Measurements from ENCODE around the gene FBXO27. TPM values are rescaled to one million over a fixed set of nuclear protein-coding genes. Genes with fewer than 3 reads are reported as not detected.
"Not testable (repeated sequence)": the region's sequence is repeated elsewhere in the genome, so short reads cannot be mapped to it uniquely, and the experiment has no call there.

The FBXO27 gene
- total RNA-seq, 1 experiment from 2014 or later, result 48.5 TPM

GRCh38 chr19:39003188-39003587 lies 29.2 kb downstream of the FBXO27 start:
- no peak for DNase-seq
- no peaks in the 10 kb centered on the region for H3K9me2 ChIP-seq (ENCODE audit: insufficient read depth)
- no peak overlapping the region for H2AFZ ChIP-seq
- no peaks in the 10 kb centered on the region for H3K4me1 ChIP-seq (replicated peaks; ENCODE audit: insufficient read depth)
- H3K9me3 ChIP-seq (ENCODE audit: insufficient read depth, low read depth), result no peaks in the 10 kb centered on the region
- intact Hi-C loops (cut with micrococcal nuclease; ENCODE audit: unreplicated experiment), result no loop called here
- no peak overlapping the region for H3K27ac ChIP-seq
- TF ChIP-seq EZH2 (IDR thresholded peaks at IDR 0.05; ENCODE audit: low read depth) (no peak), CTCF (conservative IDR thresholded peaks at IDR 0.05) (no peak)
- no peaks in the 10 kb centered on the region for H4K20me1 ChIP-seq (ENCODE audit: insufficient read depth)
- H3K4me3 ChIP-seq, result no peak overlapping the region
- no peaks in the 10 kb centered on the region for H3K36me3 ChIP-seq (ENCODE audit: low read depth)
- CTCF ChIA-PET, result no interaction called here
- no peaks in the 10 kb centered on the region for H3K79me2 ChIP-seq (ENCODE audit: low read depth)
- no peaks in the 10 kb centered on the region for H3K27me3 ChIP-seq (ENCODE audit: insufficient read depth, low read depth)
- H3K4me2 ChIP-seq, result no peak overlapping the region
- H3F3A ChIP-seq (ENCODE audit: insufficient read depth, low read depth), result no peaks in the 10 kb centered on the region
- BruUV-seq (replicated peaks), result no TSS peak
- POLR2A ChIA-PET (ENCODE audit: unreplicated experiment), result no interaction called here

- intact Hi-C loops (cut with micrococcal nuclease; ENCODE audit: unreplicated experiment), result no loop called here
- no peaks in the 10 kb centered on the region for H3K36me3 ChIP-seq (ENCODE audit: low read depth)
- H3F3A ChIP-seq (ENCODE audit: insufficient read depth, low read depth), result no peaks in the 10 kb centered on the region
- H3K27me3 ChIP-seq (ENCODE audit: insufficient read depth, low read depth), result no peaks in the 10 kb centered on the region
- H4K20me1 ChIP-seq (ENCODE audit: insufficient read depth), result no peaks in the 10 kb centered on the region
- no peaks in the 10 kb centered on the region for H3K9me3 ChIP-seq (ENCODE audit: insufficient read depth, low read depth)
- no peaks in the 10 kb centered on the region for H3K4me1 ChIP-seq (replicated peaks; ENCODE audit: insufficient read depth)
- H3K4me3 ChIP-seq, result no peak overlapping the region
- CTCF ChIA-PET, result no interaction called here
- TF ChIP-seq EZH2 (IDR thresholded peaks at IDR 0.05; ENCODE audit: low read depth) (no peak), CTCF (conservative IDR thresholded peaks at IDR 0.05) (no peak)
- H3K27ac ChIP-seq, result no peak overlapping the region
- H3K79me2 ChIP-seq (ENCODE audit: low read depth), result no peaks in the 10 kb centered on the region
- no TSS peak for BruUV-seq (replicated peaks)
- H3K4me2 ChIP-seq, result no peak overlapping the region
- no peak overlapping the region for H2AFZ ChIP-seq
- no peaks in the 10 kb centered on the region for H3K9me2 ChIP-seq (ENCODE audit: insufficient read depth)
- DNase-seq, result no peak
- POLR2A ChIA-PET (ENCODE audit: unreplicated experiment), result no interaction called here
Observed at GRCh38 chr19:39001041-39001440, 31.3 kb downstream of the FBXO27 start.

- H2AFZ ChIP-seq; H3F3A ChIP-seq (ENCODE audit: insufficient read depth, low read depth); H3K36me3 ChIP-seq (ENCODE audit: low read depth); H3K4me2 ChIP-seq; intact Hi-C loops (cut with micrococcal nuclease; ENCODE audit: unreplicated experiment); DNase-seq; CTCF ChIA-PET; H3K4me1 ChIP-seq (replicated peaks; ENCODE audit: insufficient read depth); H3K4me3 ChIP-seq; H4K20me1 ChIP-seq (ENCODE audit: insufficient read depth); BruUV-seq (replicated peaks); H3K27ac ChIP-seq; H3K79me2 ChIP-seq (ENCODE audit: low read depth); H3K27me3 ChIP-seq (ENCODE audit: insufficient read depth, low read depth); H3K9me3 ChIP-seq (ENCODE audit: insufficient read depth, low read depth); H3K9me2 ChIP-seq (ENCODE audit: insufficient read depth): not testable (repeated sequence)
- POLR2A ChIA-PET (ENCODE audit: unreplicated experiment), result interaction anchor here (0.7 kb wide), 1 partner anchor 277 kb away, joined by 5 read pairs; no protein-coding TSS in a partner anchor
Observed at GRCh38 chr19:38997576-38997975, 34.8 kb downstream of the FBXO27 start.

GRCh38 chr19:38993271-38993670 lies 39.1 kb downstream of the FBXO27 start:
- no peak overlapping the region for H2AFZ ChIP-seq
- ChIA-PET POLR2A (ENCODE audit: unreplicated experiment) (interaction anchor here (0.5 to 0.7 kb wide), 2 partner anchors 38 to 79 kb away, joined by 6 to 8 read pairs; no protein-coding TSS in a partner anchor), CTCF (no interaction called here)
- BruUV-seq (replicated peaks), result no TSS peak
- no peaks in the 10 kb centered on the region for H3K27me3 ChIP-seq (ENCODE audit: insufficient read depth, low read depth)
- no peaks in the 10 kb centered on the region for H3K79me2 ChIP-seq (ENCODE audit: low read depth)
- no peak overlapping the region for H3K4me2 ChIP-seq
- no peak overlapping the region for H3K4me3 ChIP-seq
- no peak for TF ChIP-seq EZH2 (IDR thresholded peaks at IDR 0.05; ENCODE audit: low read depth)
- TF ChIP-seq CTCF (conservative IDR thresholded peaks at IDR 0.05), result no peak
- H3K9me3 ChIP-seq (ENCODE audit: insufficient read depth, low read depth), result no peaks in the 10 kb centered on the region
- peaks cover 9% of the 10 kb centered on the region for H3K4me1 ChIP-seq (replicated peaks; ENCODE audit: insufficient read depth)
- intact Hi-C loops (cut with micrococcal nuclease; ENCODE audit: unreplicated experiment), result no loop called here
- H3F3A ChIP-seq (ENCODE audit: insufficient read depth, low read depth), result peaks cover 7% of the 10 kb centered on the region; the same call in 1 of the 2 replicates
- no peaks in the 10 kb centered on the region for H3K36me3 ChIP-seq (ENCODE audit: low read depth)
- no peak for DNase-seq
- H3K9me2 ChIP-seq (ENCODE audit: insufficient read depth), result no peaks in the 10 kb centered on the region
- H4K20me1 ChIP-seq (ENCODE audit: insufficient read depth), result no peaks in the 10 kb centered on the region
- no peak overlapping the region for H3K27ac ChIP-seq

All from PC-9 (cell line).